CD4-positive, alpha-beta memory T cell (primary cell): Measurements from ENCODE around the gene CDK11B. TPM values are rescaled to one million over a fixed set of nuclear protein-coding genes. Genes with fewer than 3 reads are reported as not detected.

Source experiments
- CTCF ChIA-PET: fragments of 350-600 bp; sonication (Branson Sonifier 250); formaldehyde crosslinking; loops from one replicate; lab custom pipeline; 2021; ENCODE audit warnings: inconsistent platforms; ENCODE audit not compliant: partially characterized antibody; lab: Charles Lee
- POLR2A ChIA-PET: fragments of 350-600 bp; sonication (Branson Sonifier 250); formaldehyde crosslinking; loops from one replicate; lab custom pipeline; 2021; ENCODE audit not compliant: partially characterized antibody; lab: Charles Lee
- DNase-seq, 5 donors: peaks; one replicate each; pipeline versions ENCODE4 v3.0.0 to v3.0.0-alpha.2; 2020 to 2022; ENCODE audit warnings: mixed read lengths in 1 of 5
- H3K27ac ChIP-seq: one replicate; pipeline ENCODE4 v1.7.0; 2013; ENCODE audit warnings: low read depth, low read length
- H3K27me3 ChIP-seq: 2 replicates; pipeline ENCODE4 v1.7.0; 2013; ENCODE audit warnings: mild to moderate bottlenecking, low read length, moderate library complexity; ENCODE audit not compliant: insufficient read depth
- H3K36me3 ChIP-seq: 2 replicates; pipeline ENCODE4 v1.7.0; 2013; ENCODE audit warnings: mild to moderate bottlenecking, low read length, moderate library complexity; ENCODE audit not compliant: insufficient read depth
- H3K4me1 ChIP-seq: 2 replicates; pipeline ENCODE4 v1.7.0; 2013; ENCODE audit warnings: mild to moderate bottlenecking, low read length, moderate library complexity; ENCODE audit not compliant: insufficient read depth
- H3K4me3 ChIP-seq, 2 donors: one replicate each; pipeline ENCODE4 v1.7.0; 2013; ENCODE audit warnings: low read length in 2 of 2, mild to moderate bottlenecking in 1 of 2
- H3K9me3 ChIP-seq, 2 donors: one replicate each; pipeline ENCODE4 v1.7.0; 2013; ENCODE audit warnings: low read length in 2 of 2, control low read depth in 1 of 2; ENCODE audit not compliant: control insufficient read depth in 1 of 2
- H3K27ac Mint-ChIP-seq, 7 donors: one replicate each; pipeline ENCODE4 v1.8.0; 2020 to 2021; ENCODE audit warnings: mixed read lengths in 7 of 7, mild to moderate bottlenecking in 6 of 7, inconsistent platforms in 3 of 7, moderate library complexity in 3 of 7
- H3K27me3 Mint-ChIP-seq, 2 donors: one replicate each; pipeline ENCODE4 v1.8.0; 2020 to 2021; ENCODE audit warnings: mixed read lengths in 2 of 2
- H3K36me3 Mint-ChIP-seq, 2 donors: one replicate each; pipeline ENCODE4 v1.8.0; 2020 to 2021; ENCODE audit warnings: mixed read lengths in 2 of 2, inconsistent platforms in 1 of 2, mild to moderate bottlenecking in 1 of 2
- H3K4me1 Mint-ChIP-seq, 4 donors: one replicate each; pipeline ENCODE4 v1.8.0; 2020 to 2021; ENCODE audit warnings: mixed read lengths in 4 of 4, mild to moderate bottlenecking in 1 of 4
- H3K4me3 Mint-ChIP-seq, 8 donors: one replicate each; pipeline ENCODE4 v1.8.0; 2020 to 2021; ENCODE audit warnings: mixed read lengths in 8 of 8, mild to moderate bottlenecking in 7 of 8, moderate library complexity in 6 of 8, inconsistent platforms in 3 of 8
- H3K9me3 Mint-ChIP-seq, 8 donors: one replicate each; pipeline ENCODE4 v1.8.0; 2020 to 2021; ENCODE audit warnings: mixed read lengths in 8 of 8, mild to moderate bottlenecking in 5 of 8, inconsistent platforms in 3 of 8, moderate library complexity in 1 of 8
- intact Hi-C: fragments of 100-400 bp; cut with micrococcal nuclease; formaldehyde crosslinking; loops from one replicate; pipeline ENCODE4 v1.15.1; 2023
- polyA plus RNA-seq, 2 donors: library from polyadenylated mRNA; unstranded; fragments of 300-500 nt; fragmentation: Illumina TruSeq; gene quantifications; one replicate each; pipeline ENCODE4 v1.2.3, GENCODE V29; 2021
- total RNA-seq, 2 experiments: library from RNA; stranded (reverse); gene quantifications; one replicate each; pipeline ENCODE4 v1.2.3, GENCODE V29; 2021

The CDK11B gene
- total and polyA plus RNA-seq, 4 experiments from 2014 or later = 2.5 to 44.7 (median 34.3) TPM

GRCh38 chr1:1625404-1625775, 33.4 kb downstream of the CDK11B start:
- H3K27ac Mint-ChIP-seq = peak overlapping the region in 1 of 7 donors; percentile 63
- Histone ChIP-seq H3K27me3 (no peaks in the 10 kb centered on the region), H3K9me3 (no peaks in the 10 kb centered on the region), H3K27ac (no peak overlapping the region), H3K36me3 (no peaks in the 10 kb centered on the region), H3K4me1 (peaks cover 5% of the 10 kb centered on the region), H3K4me3 (no peak overlapping the region)
- peaks cover 0 to 2% (median 0%) of the 10 kb centered on the region in 8 donors for H3K9me3 Mint-ChIP-seq
- ChIA-PET CTCF (no interaction called here), POLR2A (interaction anchor here (1.1 to 1.9 kb wide), 2 partner anchors 8 to 10 kb away, joined by 4 to 12 read pairs; partner anchors contain the start of gene MIB2)
- H3K36me3 Mint-ChIP-seq = peaks cover 0 to 2% of the 10 kb centered on the region in 2 donors
- intact Hi-C loops = no loop called here
- peak in 1 of 5 donors; percentile 22 for DNase-seq
- peaks cover 3 to 15% (median 6%) of the 10 kb centered on the region in 4 donors for H3K4me1 Mint-ChIP-seq
- H3K27me3 Mint-ChIP-seq = peaks cover 2% of the 10 kb centered on the region in 2 donors
- H3K4me3 Mint-ChIP-seq = no peak overlapping the region

- Mint-ChIP-seq H3K27ac (peak overlapping the region in 2 of 7 donors; percentile 50 to 72), H3K9me3 (no peaks in the 10 kb centered on the region), H3K4me3 (peak overlapping the region in 1 of 8 donors; percentile 25), H3K27me3 (no peaks in the 10 kb centered on the region), H3K36me3 (no peaks in the 10 kb centered on the region), H3K4me1 (peaks cover under 1 to 15% (median 2%) of the 10 kb centered on the region in 4 donors)
- ChIA-PET POLR2A (interaction anchor here (0.6 to 1.9 kb wide), 2 partner anchors 9 to 681 kb away, joined by 3 to 12 read pairs; partner anchors contain the start of gene MIB2), CTCF (no interaction called here)
- Histone ChIP-seq H3K27ac (no peak overlapping the region), H3K4me3 (no peak overlapping the region), H3K9me3 (no peaks in the 10 kb centered on the region), H3K27me3 (no peaks in the 10 kb centered on the region), H3K4me1 (peaks cover 5% of the 10 kb centered on the region), H3K36me3 (no peaks in the 10 kb centered on the region)
- peak in 1 of 5 donors; percentile 39 for DNase-seq
- intact Hi-C loops = no loop called here
Observed at GRCh38 chr1:1624443-1625403, 34.1 kb downstream of the CDK11B start.

- H3K36me3 ChIP-seq = no peaks in the 10 kb centered on the region
- Mint-ChIP-seq H3K36me3 (no peaks in the 10 kb centered on the region), H3K9me3 (no peaks in the 10 kb centered on the region), H3K4me1 (peaks cover 0 to 15% (median 2%) of the 10 kb centered on the region in 4 donors), H3K27me3 (no peaks in the 10 kb centered on the region), H3K27ac (no peak overlapping the region), H3K4me3 (no peak overlapping the region)
- POLR2A ChIA-PET = interaction anchor here (0.6 kb wide), 1 partner anchor 682 kb away, joined by 3 read pairs; no protein-coding TSS in a partner anchor
- H3K9me3 ChIP-seq = no peaks in the 10 kb centered on the region
- peaks cover 5% of the 10 kb centered on the region for H3K4me1 ChIP-seq
- intact Hi-C loops = no loop called here
- no peak for DNase-seq
- no peaks in the 10 kb centered on the region for H3K27me3 ChIP-seq
- H3K27ac ChIP-seq = no peak overlapping the region
- no peak overlapping the region for H3K4me3 ChIP-seq
- CTCF ChIA-PET = no interaction called here
Observed at GRCh38 chr1:1623631-1624442, 35.0 kb downstream of the CDK11B start.

- H3K27ac Mint-ChIP-seq = no peak overlapping the region
Observed at GRCh38 chr1:1623181-1623630, 35.6 kb downstream of the CDK11B start.

GRCh38 chr1:1622788-1623094, 36.1 kb downstream of the CDK11B start:
- ChIA-PET POLR2A (interaction anchor here (0.8 kb wide), 1 partner anchor 8 kb away, joined by 3 read pairs; no protein-coding TSS in a partner anchor), CTCF (interaction anchor here (0.6 kb wide), 1 partner anchor 16 kb away, joined by 3 read pairs; no protein-coding TSS in a partner anchor)
- Histone ChIP-seq H3K27me3 (no peaks in the 10 kb centered on the region), H3K36me3 (no peaks in the 10 kb centered on the region), H3K9me3 (no peaks in the 10 kb centered on the region), H3K27ac (no peak overlapping the region), H3K4me3 (no peak overlapping the region), H3K4me1 (no peaks in the 10 kb centered on the region)
- peak overlapping the region in 1 of 8 donors; percentile 20 for H3K4me3 Mint-ChIP-seq
- H3K9me3 Mint-ChIP-seq = no peaks in the 10 kb centered on the region
- H3K4me1 Mint-ChIP-seq = peaks cover 0 to 12% (median 2%) of the 10 kb centered on the region in 4 donors
- intact Hi-C loops = no loop called here
- H3K36me3 Mint-ChIP-seq = no peaks in the 10 kb centered on the region
- peak in 1 of 5 donors; percentile 21 for DNase-seq
- peak overlapping the region in 2 of 7 donors; percentile 15 to 46 for H3K27ac Mint-ChIP-seq
- no peaks in the 10 kb centered on the region for H3K27me3 Mint-ChIP-seq

More at GRCh38 chr1:1623181-1623630, 35.6 kb downstream of the CDK11B start:
- intact Hi-C loops = no loop called here
- no peak for DNase-seq
- Histone ChIP-seq H3K36me3 (no peaks in the 10 kb centered on the region), H3K27me3 (no peaks in the 10 kb centered on the region), H3K9me3 (no peaks in the 10 kb centered on the region), H3K4me3 (no peak overlapping the region), H3K27ac (no peak overlapping the region), H3K4me1 (no peaks in the 10 kb centered on the region)
- no peak overlapping the region for H3K4me3 Mint-ChIP-seq
- H3K27me3 Mint-ChIP-seq = no peaks in the 10 kb centered on the region
- no peaks in the 10 kb centered on the region for H3K36me3 Mint-ChIP-seq
- peaks cover 0 to 15% (median 2%) of the 10 kb centered on the region in 4 donors for H3K4me1 Mint-ChIP-seq
- ChIA-PET CTCF (interaction anchor here (0.6 kb wide), 1 partner anchor 16 kb away, joined by 3 read pairs; no protein-coding TSS in a partner anchor), POLR2A (interaction anchor here (0.8 kb wide), 1 partner anchor 8 kb away, joined by 3 read pairs; no protein-coding TSS in a partner anchor)
- no peaks in the 10 kb centered on the region for H3K9me3 Mint-ChIP-seq

- no peak overlapping the region for H3K4me3 Mint-ChIP-seq
- DNase-seq = peak in 1 of 5 donors; percentile 27
- no peaks in the 10 kb centered on the region for H3K9me3 ChIP-seq
- H3K4me1 Mint-ChIP-seq = peaks cover 2 to 16% (median 4%) of the 10 kb centered on the region in 4 donors
- intact Hi-C loops = no loop called here
- H3K4me1 ChIP-seq = peaks cover 2% of the 10 kb centered on the region
- no peaks in the 10 kb centered on the region for H3K9me3 Mint-ChIP-seq
- no peak overlapping the region for H3K4me3 ChIP-seq
- H3K36me3 Mint-ChIP-seq = no peaks in the 10 kb centered on the region
- peak overlapping the region in 3 of 7 donors; percentile 15 to 54 (median 29) for H3K27ac Mint-ChIP-seq
- H3K36me3 ChIP-seq = no peaks in the 10 kb centered on the region
- no peak overlapping the region for H3K27ac ChIP-seq
- H3K27me3 ChIP-seq = no peaks in the 10 kb centered on the region
- no peaks in the 10 kb centered on the region for H3K27me3 Mint-ChIP-seq
- CTCF ChIA-PET = interaction anchor here (0.6 to 1.6 kb wide), 2 partner anchors 8 to 15 kb away, joined by 3 to 5 read pairs; no protein-coding TSS in a partner anchor
- POLR2A ChIA-PET = interaction anchor here (0.8 kb wide), 1 partner anchor 9 kb away, joined by 3 read pairs; no protein-coding TSS in a partner anchor
Observed at GRCh38 chr1:1622010-1622787, 36.6 kb downstream of the CDK11B start.
